Stimulated activated CD4-positive, alpha-beta T cell treated with anti-CD3 and anti-CD28 coated beads, Interleukin-4, amount 100 ng/mL, for 24 hours (primary cell): ENCODE results near the gene TMEM267.
"Not testable (repeated sequence)": the region's sequence is repeated elsewhere in the genome, so short reads cannot be mapped to it uniquely, and the experiment has no call there.

Experiments
- DNase-seq: peaks from one replicate; pipeline ENCODE4 v3.0.0-alpha.2; 2020

Gene TMEM267

GRCh38 chr5:43402524-43403066 is 81.1 kb downstream of the TMEM267 start:
- not testable (repeated sequence) for DNase-seq

- no peak for DNase-seq
Measured at GRCh38 chr5:43401827-43402226, 81.8 kb downstream of the TMEM267 start.

- DNase-seq = no peak
Measured at GRCh38 chr5:43400082-43400481, 83.6 kb downstream of the TMEM267 start.

GRCh38 chr5:43396762-43397304 is 86.8 kb downstream of the TMEM267 start:
- peak; percentile 57 for DNase-seq
